NCI-H510A (cell line): ENCODE results near the gene KLK1.

Experiments used
- DNase-seq: peaks from one replicate; lab custom pipeline; 2025; lab: John Stamatoyannopoulos, UW

KLK1 gene

DNA sequence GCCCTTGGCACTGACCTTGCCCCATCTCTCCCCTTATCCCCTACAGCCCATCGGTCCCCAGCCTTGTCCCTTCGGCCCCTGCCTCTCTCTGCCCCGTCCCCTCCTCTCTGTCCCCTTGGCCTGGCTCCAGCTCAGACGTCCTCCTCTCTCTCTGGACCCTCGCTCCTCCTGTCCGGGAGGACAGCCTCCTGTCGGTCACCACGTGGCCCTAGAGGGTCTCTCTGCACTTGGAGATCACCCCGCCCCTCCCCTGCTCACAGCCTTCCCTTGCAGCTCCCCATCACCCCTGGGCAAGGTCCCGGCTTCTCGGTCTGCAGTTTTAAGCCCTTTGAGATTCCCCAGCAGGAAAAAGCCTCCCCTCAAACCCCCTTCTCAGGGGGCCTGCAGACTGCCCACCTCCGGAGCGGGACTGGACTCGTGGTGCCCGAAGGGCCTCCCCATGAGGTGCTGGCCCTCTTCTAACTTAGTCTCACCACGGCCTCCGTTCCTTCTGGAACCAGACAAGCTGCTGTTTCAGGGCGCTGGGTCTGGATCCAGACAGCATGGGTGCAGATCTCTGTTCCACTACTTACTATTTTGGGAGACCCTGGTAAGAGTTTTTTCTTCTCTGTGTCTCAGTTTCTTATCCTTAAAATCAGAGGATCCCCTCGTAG is 13.1 kb upstream of the KLK1 start:
- DNase-seq: no peak

DNA sequence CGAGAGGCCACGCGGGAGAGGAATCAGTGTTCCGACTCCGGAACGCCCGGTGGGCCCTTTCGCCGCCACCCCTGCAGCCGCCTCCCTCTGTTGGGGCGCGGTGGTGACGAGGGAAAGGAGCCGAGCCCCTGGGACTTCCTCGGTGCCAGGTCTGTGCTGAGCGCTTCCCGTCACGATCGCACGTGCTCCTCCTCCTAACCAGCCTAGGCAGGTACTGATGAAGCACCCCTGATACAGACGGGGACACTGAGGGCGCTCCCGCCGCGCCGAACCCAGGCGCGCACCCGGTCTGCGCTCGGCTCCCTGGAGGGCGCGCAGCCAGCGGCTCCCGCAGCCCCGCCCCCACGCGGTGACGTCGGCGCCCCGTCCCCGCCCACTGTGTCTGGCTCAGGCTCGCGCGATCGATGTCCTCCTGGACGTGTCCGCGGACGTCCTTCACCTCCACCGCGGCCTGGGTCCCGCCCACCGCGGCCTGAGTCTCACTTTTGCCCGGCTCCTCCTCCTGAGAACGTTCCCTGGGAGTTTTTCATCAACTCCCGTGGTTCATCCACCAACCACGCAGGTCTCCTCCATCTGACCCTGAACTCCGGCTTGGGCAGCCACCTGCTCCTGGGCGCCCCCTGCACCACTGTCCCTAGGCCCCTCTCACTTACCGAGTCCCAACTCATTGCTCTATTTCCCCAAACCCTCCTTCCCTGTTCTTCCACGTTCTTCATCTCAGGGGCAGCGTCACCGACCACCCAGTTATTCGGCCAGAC is 12.4 kb upstream of the KLK1 start:
- DNase-seq: no peak

DNA sequence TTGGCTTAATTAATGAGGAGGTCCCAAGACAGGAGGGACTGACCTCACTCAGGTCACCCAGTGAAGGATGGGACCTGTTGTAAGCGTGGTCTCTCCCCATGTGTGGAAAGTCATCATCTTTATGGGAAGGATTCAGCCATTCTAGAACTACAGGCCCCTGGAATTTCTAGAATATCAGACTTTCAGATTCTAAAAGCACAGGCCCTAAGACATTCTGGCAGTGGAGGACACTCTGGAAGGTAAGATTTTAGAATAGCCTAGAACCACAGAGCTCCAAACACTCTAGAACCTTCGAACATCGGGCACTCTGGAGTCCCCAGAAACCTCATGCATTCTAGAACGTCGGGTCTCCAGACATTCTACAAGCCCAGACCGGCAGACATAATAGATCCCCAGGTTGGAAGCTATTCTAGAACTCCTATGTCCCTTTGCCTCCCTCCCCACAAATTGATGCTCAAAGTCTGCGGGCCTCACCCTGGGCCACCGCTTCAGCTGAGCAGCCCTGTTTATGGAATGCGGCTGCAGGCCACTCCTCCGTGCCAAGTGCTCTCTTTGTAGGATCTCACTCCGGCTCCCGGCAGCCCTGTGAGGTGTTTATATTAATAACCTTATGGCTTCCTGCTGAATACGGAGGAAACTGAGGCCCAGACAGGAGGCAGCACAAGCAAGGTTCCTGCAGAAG is 11.7 kb upstream of the KLK1 start:
- DNase-seq: no peak

DNA sequence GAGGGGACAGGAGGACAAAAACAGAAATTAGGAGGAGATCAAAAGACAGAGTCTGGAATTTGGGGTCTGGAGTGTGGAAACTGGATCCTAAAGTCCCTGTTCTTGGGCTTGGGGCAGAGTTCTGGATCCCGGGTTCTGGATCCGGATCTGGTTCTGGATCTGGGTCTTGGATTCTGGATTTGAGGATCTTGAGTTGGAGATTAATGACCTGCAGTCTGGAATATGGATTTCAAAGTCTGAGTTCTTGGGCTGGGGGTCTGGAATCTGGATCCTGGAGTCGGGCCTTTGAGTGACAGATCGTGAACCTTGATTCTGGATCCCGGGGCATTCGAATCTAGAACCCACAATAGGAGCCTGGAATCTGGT is 10.2 kb upstream of the KLK1 start:
- no peak for DNase-seq

DNA sequence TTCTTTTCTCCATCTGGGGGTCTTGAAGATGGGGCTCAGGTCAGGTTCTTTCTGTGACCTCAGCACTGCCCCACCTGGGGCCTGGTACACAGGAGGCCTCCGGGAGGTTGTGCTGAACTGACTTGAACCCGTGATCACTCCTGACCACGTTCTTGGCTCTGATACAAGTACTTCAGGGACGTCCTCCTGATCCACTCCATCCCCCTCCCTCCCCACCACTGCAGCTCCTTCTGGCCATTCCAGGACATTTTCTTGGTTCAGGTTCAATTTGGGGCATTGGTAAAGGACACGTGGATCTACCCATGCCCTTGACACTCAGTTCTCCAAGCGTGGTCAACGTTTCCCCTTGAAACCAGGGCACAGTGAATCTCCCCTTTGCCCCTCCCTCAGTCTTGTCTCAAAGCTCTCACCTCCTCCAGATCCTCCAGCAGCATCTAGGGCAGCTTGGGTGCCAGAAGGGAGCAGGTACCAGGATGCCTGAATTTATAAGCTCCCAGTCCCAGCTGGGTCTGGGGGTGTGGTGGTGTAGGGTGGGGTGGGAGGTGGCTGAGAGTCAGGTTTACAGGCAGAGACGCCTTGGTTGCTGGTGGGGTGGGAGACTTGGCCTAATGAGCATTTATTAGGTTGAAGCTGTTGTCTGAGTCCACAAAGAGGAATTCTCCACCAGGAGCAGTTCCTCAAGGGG is 9.7 kb upstream of the KLK1 start, which contains the start of gene KLK15:
Gene KLK15 (minus strand): TSS at position 458 of the 685 bp plus-strand sequence. CDS start 2,082 bp downstream, outside the sequence.
- no peak for DNase-seq

DNA sequence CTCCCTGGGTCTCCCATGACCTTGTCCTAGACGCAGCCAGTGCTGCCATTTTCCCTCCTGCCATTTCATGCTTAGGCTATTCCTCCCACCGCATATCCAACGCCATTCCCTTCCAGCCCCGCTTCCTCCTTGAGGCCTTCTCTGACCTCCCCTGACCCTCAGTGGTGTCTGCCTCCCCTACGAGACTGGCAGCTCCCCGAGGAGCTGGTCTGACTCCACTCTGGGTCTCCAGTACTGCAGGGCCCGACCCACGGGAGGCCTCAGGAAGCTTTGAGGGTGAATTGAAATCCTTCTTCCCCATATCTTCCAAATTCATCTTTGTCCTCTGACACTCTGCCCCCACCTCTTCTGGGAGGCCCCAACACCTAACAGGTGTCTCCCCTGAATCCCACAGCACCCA is 9.1 kb upstream of the KLK1 start:
- DNase-seq: no peak

DNA sequence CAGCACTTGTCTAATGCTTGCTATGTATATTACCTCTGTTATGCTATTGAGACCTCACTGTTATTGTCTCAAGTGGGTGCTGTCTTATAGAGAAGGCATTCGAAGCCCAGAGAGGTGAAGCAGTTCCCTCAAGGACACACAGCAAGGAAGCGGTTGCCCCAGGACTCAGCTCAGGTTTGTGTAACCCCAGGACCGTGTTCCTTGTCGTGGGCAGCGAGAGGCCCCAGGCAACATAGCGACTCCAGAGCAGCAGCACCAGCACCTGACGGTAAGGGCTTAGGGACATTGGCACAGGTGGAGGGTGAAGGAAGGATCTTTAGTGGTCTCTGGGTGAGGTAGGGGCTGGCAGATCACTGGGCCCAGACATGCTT is 7.4 kb upstream of the KLK1 start:
- DNase-seq: no peak

DNA sequence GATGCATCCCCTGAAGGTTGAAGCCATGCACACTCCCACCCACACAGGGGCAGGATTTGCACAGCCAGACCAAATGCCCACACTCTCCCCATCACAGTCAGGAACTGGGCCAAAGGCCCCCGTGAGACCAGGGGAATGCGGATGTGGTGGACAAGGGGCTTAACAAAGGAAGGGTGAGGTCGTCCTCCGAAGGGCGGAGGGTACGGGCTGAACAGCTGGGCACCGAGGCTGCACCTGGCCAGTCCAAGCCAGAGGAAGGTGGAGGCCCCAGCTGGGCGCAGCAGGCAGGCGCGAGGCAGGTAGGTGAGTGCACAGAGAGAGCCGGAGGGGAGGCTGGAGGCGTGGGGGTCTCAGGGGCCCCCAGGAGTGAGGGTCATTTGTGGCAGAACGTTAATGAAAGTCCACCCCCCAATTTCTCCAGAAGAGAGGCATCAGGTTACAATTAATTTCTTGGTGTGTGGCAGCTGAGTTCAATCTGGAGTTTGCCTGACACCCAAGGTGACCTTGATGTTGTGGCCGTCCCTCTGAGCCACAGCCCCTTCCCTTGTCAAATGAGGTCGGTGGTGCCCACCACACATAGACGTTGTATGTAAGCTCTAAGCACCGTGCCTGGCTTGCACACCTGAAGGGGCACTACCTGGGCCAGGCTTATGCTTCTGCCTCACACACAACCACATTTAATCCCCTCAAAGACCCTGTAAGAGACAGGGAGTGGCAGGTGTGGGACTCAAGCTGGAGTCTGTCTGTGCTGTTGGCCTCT is 6.9 kb upstream of the KLK1 start:
- DNase-seq: no peak

DNA sequence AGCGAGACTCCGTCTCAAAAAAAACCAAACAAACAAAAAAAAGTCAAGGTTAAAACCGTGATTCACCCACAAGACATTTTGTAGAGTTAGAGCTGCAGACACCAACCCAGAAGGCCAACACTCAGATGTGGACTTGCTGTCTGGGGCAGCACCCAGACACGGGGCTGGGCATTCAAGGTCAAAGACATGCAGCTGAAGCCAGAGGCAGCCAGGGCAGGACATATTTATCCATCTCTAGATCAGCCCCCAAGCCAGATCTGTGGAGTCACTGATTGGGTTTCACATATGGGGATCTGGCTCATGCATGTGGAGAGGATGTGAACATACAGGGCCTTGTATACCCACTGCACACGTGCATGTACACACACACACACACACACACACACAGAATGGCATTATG is 6.2 kb upstream of the KLK1 start:
- no peak for DNase-seq

DNA sequence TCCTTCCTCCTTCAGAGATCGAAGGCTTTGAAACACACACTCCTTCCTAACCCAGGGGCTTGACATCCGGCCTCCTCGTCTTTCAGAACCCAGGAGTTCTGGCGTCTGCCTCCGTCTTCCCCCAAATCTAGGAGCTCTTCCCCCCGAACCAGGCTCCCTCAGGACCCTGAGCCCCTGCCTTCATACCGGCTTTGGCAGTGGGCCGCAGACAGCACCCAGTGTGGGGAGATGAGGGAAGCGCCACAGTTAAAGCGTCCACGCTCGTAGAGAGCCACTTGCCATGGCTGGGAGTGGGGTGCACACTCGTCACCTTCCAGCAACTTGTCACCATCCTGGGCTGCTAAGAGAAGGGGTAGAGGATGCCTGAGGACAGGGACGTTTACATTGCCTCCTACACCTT is 3.9 kb upstream of the KLK1 start:
- no peak for DNase-seq

DNA sequence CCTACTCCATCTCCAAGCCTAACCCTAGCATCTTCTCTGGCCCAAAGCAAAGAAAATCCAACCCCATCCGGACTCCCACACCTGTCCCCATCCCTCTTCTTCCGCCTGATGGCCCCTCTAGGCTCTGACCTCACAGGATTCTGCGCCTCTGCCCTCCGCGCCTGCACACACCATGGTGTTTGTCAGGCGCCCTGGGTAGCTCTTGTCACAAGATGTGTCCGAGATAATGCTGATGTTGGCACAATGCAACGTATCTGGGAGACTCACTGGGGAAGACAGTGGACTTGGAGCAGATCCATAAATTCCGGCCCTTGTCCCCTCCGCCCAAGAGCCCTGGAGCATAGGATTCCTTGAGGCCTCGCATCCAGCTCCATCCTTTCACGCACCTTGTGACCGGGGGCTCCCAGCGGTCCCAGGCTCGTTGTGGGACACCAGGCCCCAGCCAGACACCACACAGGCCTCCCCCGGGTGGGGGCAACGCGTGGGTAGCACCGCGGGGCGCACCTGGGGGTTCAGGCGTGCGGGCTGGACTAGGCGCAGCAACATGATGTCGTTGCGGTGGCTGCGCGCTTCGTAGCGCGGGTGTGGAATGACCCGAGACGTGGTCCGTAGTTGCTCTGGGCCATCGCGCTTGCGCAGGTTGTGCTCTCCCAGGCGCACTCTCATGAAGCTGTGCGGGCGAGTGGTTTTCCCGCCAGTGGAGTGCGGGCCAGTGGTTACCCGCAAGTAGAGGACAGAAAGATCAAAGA is 3.1 kb upstream of the KLK1 start:
- DNase-seq: no peak

DNA sequence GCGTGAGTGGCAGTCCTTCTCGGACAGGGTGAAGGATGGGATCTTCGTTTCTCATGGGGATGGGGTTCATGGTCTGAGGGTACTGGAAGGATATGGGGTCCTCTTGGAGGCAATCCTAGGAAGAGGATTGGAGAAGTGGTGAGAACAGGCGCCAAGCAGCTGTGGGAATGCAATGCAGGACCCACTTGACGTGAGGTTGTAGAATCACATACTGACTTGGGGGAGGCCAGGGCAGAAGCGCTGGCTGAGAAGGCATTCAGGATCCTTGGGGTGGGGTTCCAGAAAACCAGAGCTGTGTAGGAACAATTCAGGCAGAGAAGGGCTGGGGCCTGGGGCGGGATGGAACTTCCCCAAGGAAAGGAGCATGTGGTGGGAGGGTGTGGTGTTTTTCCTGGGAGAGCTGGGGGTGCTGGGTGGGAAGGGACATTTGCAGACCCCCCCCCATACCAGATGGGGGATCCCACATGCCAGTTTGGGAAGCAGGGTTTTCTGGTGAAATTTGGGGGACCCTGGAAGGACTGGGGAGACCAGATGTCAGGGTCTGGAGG is 852 bp downstream of the KLK1 start:
- no peak for DNase-seq

DNA sequence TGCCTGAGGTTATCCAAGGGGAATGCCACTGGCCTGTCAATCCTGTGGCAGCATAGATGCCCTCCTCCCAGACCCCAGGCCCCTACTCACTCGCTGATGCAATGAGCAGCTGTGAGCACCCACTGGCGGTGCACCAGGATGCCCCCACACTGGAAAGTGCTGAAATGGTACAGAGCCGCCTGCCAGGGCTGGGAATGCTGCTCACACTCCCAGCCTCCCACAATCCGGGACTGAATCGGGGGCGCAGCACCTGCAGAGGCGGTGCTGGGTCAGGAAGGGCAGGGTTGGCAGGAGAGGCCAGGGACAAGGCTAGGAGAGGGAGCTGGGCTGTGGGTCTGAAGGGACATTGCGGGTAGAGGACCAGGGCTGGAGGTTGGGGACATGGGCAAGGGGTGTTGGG is 2.0 kb downstream of the KLK1 start:
- no peak for DNase-seq

DNA sequence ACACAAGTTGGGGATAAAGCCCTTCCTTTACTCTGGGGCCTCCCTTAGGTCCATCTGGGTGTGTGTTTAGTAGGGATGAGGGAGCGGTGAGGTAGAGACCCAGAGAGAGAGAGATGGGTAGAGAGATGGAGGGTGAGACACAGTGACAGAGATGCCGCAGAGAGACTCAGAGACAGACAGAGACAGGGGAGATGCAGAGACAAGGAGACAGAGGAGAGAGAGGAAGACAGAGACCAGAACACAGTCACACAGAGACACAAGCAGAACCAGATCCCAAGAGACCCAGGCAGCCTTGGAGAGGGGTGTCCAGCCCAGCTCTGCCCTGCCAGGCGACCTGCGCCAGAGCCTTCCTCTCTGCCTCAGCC is 2.4 kb downstream of the KLK1 start:
- DNase-seq: no peak

DNA sequence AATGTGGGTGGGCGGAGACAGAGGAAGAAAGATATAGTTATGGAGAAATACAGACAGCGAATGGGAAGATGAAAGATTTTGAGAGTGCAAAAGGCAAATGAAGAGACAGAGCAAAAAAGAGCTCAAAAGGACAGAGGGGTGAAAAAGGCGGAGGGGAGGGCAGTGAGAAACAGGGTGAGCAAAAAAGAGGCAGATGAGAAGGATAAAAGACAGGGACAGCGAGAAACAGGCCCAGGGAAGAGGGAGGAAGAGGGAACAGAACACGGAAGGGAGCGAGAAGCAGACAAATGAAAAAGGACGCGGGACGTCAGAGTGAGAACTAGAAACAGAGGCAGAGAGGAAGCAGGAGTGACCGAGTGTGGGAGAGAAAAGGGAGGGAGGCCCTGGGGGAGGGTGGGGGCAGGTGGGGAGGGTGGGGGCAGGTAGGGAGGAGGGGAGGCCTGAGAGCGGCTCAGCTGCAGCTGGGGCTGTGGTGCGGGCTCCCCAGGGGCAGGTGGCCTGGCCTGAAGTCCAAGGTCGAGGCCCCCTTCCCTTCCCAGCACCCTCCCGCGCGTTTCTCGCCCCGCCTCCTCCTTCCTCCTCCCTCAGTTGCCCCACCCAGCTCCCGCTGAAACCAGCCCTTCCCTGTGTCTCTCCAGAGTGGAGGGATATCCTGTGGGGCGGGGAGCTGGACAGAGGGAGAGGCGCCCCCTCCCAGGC is 2.9 kb downstream of the KLK1 start:
- DNase-seq: no peak

DNA sequence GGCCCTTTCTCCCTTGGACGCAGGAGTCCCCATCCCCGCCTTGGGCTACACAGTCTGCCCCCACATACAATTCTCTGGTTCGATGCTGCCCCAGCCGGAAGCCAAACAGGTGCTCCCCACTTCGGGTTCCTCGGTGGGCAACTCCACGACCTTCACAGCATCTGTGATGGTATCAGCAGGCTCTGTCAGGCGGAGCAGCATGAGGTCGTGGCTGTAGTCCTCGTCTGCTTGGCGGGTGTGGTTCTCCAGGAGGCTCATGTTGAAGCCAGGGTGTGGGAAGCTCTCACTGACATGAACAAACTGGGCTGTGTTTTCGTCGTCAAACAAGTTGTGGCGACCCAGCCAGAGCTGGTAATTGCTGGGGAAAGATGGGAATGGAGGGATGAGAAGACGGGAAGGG is 3.5 kb downstream of the KLK1 start:
- no peak for DNase-seq

DNA sequence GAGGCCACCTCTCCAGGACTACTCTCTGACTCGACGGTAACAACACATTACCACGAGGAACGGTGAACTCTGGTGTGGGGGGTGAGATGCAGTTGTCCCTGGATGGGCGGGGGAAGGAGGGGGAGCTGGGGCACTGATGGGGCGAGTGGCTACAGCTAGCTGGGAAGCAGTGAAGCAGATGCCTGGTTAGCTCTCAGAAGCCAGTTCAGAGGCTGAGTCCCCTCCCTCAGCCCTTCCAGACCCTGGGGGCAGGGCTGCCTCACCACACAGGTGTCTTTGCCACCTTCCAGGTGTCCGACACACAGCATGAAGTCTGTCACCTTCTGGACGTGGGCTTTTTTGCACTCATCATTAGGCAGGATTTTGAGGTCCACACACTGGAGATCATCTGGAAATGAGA is 4.0 kb downstream of the KLK1 start:
- DNase-seq: no peak

DNA sequence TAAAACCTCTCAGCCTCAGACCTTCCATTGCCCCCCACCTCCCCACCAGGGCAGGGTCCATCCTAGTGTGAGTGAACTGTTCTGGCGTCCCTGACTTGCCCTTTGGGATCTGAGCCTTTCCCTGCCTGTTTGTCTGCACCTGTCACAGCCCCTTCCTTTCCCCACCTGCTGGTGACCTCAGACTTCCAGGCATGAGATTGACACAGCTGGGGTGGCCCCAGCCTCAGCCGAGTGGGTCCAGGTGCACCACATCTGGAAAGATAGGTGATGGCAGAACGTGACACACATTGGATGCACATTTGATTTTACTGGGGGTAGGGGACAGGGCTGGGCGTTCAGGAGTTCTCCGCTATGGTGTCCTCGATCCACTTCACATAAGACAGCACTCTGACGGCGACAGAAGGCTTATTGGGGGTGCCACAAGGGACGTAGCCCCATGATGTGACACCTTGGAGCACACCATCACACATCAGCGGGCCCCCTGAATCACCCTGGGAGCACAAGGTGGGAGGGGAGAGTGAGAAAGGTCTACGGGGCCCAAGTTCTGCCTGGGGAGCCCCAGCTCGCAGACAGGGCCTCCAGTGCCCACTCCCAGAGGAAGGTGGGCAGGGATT is 4.6 kb downstream of the KLK1 start:
- DNase-seq: no peak

DNA sequence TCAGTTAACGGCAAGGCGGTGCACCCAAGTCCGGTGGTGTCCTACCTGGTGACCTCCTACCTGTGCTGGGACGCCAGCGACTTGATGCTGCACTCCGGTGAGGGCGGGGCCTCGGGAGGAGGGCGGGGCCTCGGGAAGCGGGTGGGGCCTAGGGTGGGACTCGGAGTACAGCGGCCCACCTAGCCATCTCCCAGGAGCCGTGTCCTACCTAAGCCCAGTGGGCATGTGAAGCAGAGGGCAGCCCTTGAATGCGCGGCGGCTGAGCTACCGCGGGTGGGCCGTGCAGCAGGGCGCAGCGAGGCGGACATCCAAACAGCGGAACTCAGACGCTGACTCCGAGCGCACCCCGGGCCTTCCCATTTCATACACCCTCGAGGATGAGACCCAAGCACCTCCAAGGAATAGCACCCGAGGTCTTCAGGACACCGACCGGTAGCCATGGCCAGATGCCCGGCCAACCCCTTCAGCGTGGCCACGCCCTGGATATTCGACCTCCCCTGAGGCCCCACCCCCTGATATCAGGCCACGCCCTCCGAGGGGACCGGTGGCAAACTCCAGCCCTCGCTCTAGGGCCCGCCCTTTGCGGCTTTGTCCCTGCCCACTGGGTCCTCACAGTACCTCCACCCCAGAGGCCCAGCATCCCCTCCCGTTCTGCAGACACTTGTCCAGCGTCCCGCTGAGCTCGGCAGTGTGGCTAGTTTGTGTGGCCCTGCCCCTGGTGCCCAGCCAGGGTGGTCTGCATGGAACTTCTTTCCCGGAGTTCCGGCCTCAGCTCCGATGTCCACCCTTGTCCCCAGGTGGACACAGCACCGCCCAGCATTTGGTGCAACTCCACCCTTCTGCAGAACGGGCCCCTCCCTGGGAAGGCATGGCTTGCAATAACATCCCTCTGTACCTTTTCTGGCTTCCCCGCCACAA is 5.4 kb downstream of the KLK1 start:
- no peak for DNase-seq
